ENCODE measurements around the gene TOX2. TPM values are rescaled to one million over a fixed set of nuclear protein-coding genes. Genes with fewer than 3 reads are reported as not detected.

The TOX2 gene
- total RNA-seq, 1 donor from 2014 or later = 5.0 TPM

DNA sequence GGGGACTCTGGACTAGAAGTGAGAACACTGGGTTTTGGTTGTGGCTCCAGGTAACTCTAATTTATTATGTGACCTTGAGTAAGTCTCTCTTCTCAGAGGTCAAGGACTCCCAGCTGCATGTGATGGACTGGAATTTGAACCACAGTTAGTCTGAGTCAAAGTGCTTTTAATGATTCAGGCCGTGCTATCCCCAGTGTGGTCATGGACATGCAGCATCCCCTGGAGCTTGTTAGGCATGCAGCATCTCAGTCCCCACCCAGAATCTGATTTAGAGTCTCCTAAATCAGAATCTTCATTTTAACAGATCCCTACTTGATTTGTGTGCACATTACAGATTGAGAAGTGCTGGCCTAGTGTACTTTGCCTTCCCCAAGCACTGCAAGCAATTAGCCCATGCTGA lies 74.2 kb downstream of the TOX2 start:
- Mint-ChIP-seq H3K9me3 (ENCODE audit: unreplicated experiment) (no peaks in the 10 kb centered on the region), H3K27ac (ENCODE audit: unreplicated experiment) (no peak overlapping the region), H3K4me1 (ENCODE audit: unreplicated experiment) (peaks cover 22% of the 10 kb centered on the region), H3K27me3 (ENCODE audit: unreplicated experiment) (peaks cover 4% of the 10 kb centered on the region), H3K4me3 (ENCODE audit: unreplicated experiment) (no peak overlapping the region), H3K36me3 (ENCODE audit: low read depth, unreplicated experiment) (no peaks in the 10 kb centered on the region)
- DNase-seq (ENCODE audit: low spot score) = no peak
- TF ChIP-seq CTCF (IDR thresholded peaks at IDR 0.05; ENCODE audit: unreplicated experiment) = no peak

- Mint-ChIP-seq H3K4me3 (ENCODE audit: unreplicated experiment) (no peak overlapping the region), H3K27ac (ENCODE audit: unreplicated experiment) (no peak overlapping the region), H3K27me3 (ENCODE audit: unreplicated experiment) (peaks cover 1% of the 10 kb centered on the region), H3K9me3 (ENCODE audit: unreplicated experiment) (no peaks in the 10 kb centered on the region), H3K36me3 (ENCODE audit: low read depth, unreplicated experiment) (no peaks in the 10 kb centered on the region), H3K4me1 (ENCODE audit: unreplicated experiment) (no peaks in the 10 kb centered on the region)
- DNase-seq (ENCODE audit: low spot score) = no peak
- no peak for TF ChIP-seq CTCF (IDR thresholded peaks at IDR 0.05; ENCODE audit: unreplicated experiment)
Measured at GRCh38 chr20:43991261-43991660, 76.6 kb downstream of the TOX2 start.

DNA sequence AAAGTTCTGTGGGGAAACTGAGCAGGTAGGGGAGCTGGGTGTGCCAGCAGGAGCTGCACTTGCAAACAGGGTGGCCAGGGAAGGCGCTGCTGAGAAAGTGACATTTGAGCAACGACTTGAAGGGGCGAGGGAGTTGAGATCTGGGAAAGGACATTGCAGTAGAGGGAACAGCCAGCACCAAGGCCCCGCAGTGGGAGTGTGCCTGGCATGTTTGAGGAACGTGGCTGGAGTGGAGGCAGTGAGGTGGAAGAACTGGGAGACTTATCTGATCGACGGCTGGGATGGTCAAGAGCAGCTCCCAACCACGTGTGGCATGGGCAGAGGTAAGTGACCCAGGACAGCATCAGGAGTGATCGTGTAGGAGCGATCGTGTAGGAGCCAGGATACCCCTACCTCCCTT lies 77.3 kb downstream of the TOX2 start:
- Mint-ChIP-seq H3K27ac (ENCODE audit: unreplicated experiment) (no peak overlapping the region), H3K27me3 (ENCODE audit: unreplicated experiment) (peaks cover 1% of the 10 kb centered on the region), H3K4me3 (ENCODE audit: unreplicated experiment) (no peak overlapping the region), H3K4me1 (ENCODE audit: unreplicated experiment) (no peaks in the 10 kb centered on the region), H3K36me3 (ENCODE audit: low read depth, unreplicated experiment) (no peaks in the 10 kb centered on the region), H3K9me3 (ENCODE audit: unreplicated experiment) (no peaks in the 10 kb centered on the region)
- TF ChIP-seq CTCF (IDR thresholded peaks at IDR 0.05; ENCODE audit: unreplicated experiment) = no peak
- DNase-seq (ENCODE audit: low spot score) = no peak

GRCh38 chr20:43992885-43993284 lies 78.2 kb downstream of the TOX2 start:
- H3K4me1 Mint-ChIP-seq (ENCODE audit: unreplicated experiment) = no peaks in the 10 kb centered on the region
- H3K9me3 Mint-ChIP-seq (ENCODE audit: unreplicated experiment) = no peaks in the 10 kb centered on the region
- DNase-seq (ENCODE audit: low spot score) = no peak
- no peaks in the 10 kb centered on the region for H3K36me3 Mint-ChIP-seq (ENCODE audit: low read depth, unreplicated experiment)
- peaks cover 1% of the 10 kb centered on the region for H3K27me3 Mint-ChIP-seq (ENCODE audit: unreplicated experiment)
- no peak overlapping the region for H3K4me3 Mint-ChIP-seq (ENCODE audit: unreplicated experiment)
- TF ChIP-seq CTCF (IDR thresholded peaks at IDR 0.05; ENCODE audit: unreplicated experiment) = no peak
- no peak overlapping the region for H3K27ac Mint-ChIP-seq (ENCODE audit: unreplicated experiment)

DNA sequence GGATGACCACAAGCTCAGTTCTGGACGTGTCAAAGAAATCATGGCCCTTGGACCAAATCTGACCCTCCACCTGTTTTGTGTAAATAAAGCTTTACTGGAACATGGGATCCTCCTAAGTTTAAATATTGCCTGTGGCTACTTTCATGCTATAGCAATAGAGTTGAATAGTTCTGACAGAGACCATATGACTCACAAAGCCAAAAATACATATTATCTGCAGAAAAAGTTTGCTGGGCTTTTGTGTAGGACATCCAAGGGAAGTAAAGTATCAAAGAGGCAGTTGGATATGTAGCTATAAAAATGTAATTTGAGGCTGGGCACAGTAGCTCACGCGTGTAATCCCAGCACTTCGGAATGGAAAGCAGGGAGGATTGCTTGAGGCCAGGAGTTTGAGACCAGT lies 78.9 kb downstream of the TOX2 start:
- Mint-ChIP-seq H3K4me1 (ENCODE audit: unreplicated experiment) (no peaks in the 10 kb centered on the region), H3K9me3 (ENCODE audit: unreplicated experiment) (no peaks in the 10 kb centered on the region), H3K36me3 (ENCODE audit: low read depth, unreplicated experiment) (no peaks in the 10 kb centered on the region), H3K4me3 (ENCODE audit: unreplicated experiment) (no peak overlapping the region), H3K27me3 (ENCODE audit: unreplicated experiment) (peaks cover 1% of the 10 kb centered on the region), H3K27ac (ENCODE audit: unreplicated experiment) (no peak overlapping the region)
- TF ChIP-seq CTCF (IDR thresholded peaks at IDR 0.05; ENCODE audit: unreplicated experiment) = no peak
- DNase-seq (ENCODE audit: low spot score) = no peak

Measured in endothelial cell (in vitro differentiated cells).